Astrocyte of the spinal cord (primary cell): ENCODE data around the gene PAPPA.

Experiments
- DNase-seq: peaks from one replicate; pipeline ENCODE4 v3.0.0; 2011; ENCODE audit warnings: low read depth, low spot score
- H3K4me3 ChIP-seq: 2 replicates; pipeline ENCODE4 v1.5.1; 2011; ENCODE audit warnings: low read depth, mild to moderate bottlenecking, low read length, moderate library complexity
- in situ Hi-C: cut with HindIII; loops from 2 replicates; pipeline ENCODE4 v1.10.0; 2017; ENCODE audit warnings: low sequenced_read_pairs
- TF ChIP-seq, protein P1 (sequence below): IDR thresholded peaks from 2 replicates; pipeline ENCODE4 v1.5.1; 2012; ENCODE audit warnings: low read depth, mild to moderate bottlenecking, low read length, inconsistent platforms

PAPPA gene

DNA sequence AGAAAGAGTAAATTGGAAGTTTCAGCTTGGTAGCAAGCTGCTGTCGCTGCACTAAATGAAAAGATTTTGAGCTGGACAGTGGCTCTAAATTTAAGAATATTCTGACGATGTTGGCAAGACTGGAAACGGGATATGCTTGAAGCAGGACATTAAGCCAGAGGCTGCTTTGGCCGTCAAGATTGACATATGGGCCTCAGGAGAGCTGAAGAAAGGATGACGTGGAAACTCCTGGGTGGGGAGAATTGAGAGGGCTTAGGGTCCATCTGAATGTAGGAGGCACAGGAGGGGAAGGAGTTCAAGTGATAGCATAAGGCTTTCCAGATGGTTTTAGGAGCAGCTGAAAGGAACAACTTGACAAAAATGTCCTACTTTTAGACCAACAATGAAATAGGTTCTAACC, 108.9 kb downstream of the PAPPA start:
- in situ Hi-C loops, result no loop called here
- no peak overlapping the region for H3K4me3 ChIP-seq
- TF ChIP-seq, protein P1, sequence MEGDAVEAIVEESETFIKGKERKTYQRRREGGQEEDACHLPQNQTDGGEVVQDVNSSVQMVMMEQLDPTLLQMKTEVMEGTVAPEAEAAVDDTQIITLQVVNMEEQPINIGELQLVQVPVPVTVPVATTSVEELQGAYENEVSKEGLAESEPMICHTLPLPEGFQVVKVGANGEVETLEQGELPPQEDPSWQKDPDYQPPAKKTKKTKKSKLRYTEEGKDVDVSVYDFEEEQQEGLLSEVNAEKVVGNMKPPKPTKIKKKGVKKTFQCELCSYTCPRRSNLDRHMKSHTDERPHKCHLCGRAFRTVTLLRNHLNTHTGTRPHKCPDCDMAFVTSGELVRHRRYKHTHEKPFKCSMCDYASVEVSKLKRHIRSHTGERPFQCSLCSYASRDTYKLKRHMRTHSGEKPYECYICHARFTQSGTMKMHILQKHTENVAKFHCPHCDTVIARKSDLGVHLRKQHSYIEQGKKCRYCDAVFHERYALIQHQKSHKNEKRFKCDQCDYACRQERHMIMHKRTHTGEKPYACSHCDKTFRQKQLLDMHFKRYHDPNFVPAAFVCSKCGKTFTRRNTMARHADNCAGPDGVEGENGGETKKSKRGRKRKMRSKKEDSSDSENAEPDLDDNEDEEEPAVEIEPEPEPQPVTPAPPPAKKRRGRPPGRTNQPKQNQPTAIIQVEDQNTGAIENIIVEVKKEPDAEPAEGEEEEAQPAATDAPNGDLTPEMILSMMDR, result no peak
- DNase-seq, result no peak

DNA sequence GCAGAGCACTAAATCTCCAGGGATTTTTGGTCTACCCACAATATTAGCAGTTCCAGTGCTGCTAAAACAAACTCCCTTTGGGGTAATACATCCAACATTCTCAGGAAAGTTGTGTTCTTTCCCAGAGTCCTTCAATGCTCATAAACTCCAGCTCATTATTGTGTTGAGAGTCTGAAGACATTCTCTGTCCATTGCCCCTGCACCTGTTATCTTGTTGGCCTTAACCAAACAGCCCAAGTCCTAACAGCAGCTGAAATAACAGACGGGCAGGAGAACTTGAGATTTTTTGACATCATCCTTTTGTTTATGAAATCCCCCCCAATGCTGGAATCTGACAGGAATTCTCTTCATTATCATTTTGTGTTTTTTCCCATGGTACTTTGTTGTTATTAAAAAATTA, 110.8 kb downstream of the PAPPA start:
- no peak overlapping the region for H3K4me3 ChIP-seq
- DNase-seq, result no peak
- in situ Hi-C loops, result no loop called here
- TF ChIP-seq, protein P1, result no peak

DNA sequence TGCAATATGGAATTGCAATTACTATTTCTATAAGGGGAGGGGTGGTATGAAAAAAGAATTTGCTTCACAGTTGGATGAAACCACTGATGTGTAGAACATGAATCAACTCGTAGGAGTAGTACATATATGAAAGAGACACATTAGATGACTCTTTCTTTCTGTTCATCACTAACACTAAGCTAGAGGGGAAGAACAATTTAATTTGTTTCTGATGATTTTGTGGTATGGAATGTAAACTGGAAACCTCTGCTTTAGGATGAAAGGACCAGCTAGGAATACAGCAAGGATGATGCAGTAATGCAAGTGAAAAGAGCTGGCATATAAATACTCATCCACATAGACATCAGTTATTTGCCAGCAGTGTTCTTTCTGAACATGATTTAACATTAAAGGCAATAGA, 113.4 kb downstream of the PAPPA start:
- in situ Hi-C loops, result no loop called here
- DNase-seq, result peak; percentile 50
- H3K4me3 ChIP-seq, result no peak overlapping the region
- TF ChIP-seq, protein P1, result no peak

DNA sequence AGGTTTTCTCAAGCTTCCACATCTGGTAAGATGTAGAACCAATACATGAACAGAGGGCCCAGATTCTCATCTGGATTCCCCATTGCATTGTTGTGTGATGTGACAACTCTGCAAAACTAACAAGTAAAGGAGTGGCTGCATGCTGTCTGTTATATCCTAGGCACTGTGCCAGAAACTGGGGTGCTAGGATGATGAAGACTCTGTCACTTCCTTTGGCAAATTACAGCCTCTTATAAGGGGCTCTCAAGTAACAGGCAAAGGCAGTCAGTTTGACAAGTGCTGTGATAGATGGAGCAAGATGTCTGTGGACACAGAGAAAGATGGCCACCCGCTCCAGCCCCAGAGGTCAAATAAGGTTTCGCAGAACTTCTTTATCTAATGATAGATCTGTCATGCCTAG, 115.7 kb downstream of the PAPPA start:
- TF ChIP-seq, protein P1, result no peak
- in situ Hi-C loops, result no loop called here
- no peak overlapping the region for H3K4me3 ChIP-seq
- DNase-seq, result no peak

DNA sequence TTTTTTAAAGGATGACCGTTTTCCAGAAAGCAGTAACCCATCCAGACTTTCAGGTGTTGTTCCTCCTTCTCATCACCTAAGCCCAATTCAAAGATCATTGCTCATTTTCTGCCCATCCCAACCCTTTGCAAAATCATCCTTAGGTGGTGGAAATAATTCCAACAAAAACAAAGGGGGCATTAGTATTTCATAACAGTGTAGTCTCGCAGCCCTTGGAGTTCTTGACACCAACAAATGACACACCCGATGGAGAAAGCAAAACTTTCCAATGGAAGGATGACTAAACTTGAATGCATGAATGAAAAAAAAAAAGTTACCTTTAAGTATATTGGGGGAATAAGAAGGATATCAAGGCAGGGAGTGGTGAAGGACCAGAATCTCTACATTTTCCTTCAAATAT, 117.0 kb downstream of the PAPPA start:
- DNase-seq, result no peak
- in situ Hi-C loops, result no loop called here
- no peak overlapping the region for H3K4me3 ChIP-seq
- TF ChIP-seq, protein P1, result no peak

DNA sequence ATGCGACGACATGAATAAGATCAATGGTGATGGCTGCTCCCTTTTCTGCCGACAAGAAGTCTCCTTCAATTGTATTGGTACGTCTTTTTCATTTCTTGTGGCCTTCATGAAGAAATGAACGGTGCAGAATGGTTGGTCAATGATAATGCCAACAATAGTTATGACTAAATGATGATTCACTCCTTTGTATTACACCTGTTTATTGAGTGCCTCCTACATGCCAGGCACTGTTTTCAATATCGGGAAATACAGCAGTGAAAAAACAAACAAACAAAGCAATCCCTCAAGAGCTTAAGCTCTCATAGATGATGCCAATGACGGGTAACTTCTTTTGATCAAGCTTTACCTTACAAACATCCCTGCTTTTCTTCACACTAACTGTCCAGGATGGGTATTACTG, 117.7 kb downstream of the PAPPA start:
- in situ Hi-C loops, result no loop called here
- H3K4me3 ChIP-seq, result no peak overlapping the region
- TF ChIP-seq, protein P1, result no peak
- DNase-seq, result no peak

DNA sequence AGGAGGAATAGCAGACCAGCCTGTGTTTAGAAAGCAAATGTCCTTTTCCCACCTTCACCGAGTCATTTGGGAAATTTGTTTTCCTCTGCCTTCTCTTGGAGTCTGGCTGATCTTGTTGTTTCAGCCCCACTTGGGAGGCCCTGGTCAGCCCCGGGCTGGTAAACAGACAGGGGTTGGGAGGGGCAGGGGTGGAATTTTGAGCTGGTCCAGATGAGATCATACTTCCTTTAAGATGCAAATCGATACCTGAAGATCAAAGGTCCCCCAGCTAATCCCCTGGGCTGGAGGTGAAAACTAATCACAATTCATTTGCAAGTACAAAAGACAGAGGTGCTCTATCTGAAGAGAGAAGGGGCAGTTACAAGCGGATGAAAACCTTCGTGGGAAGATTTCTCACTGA, 118.4 kb downstream of the PAPPA start:
- no peak for DNase-seq
- in situ Hi-C loops, result no loop called here
- no peak overlapping the region for H3K4me3 ChIP-seq
- TF ChIP-seq, protein P1, result no peak
